Stimulated activated CD4-positive, alpha-beta T cell treated with anti-CD3 and anti-CD28 coated beads, Interleukin-1b, Interleukin-23, amount 100 ng/mL, for 1 hour (primary cell): ENCODE measurements around the gene LDLRAD3.

ENCODE experiments used
- DNase-seq, 2 donors: peaks; one replicate each; pipeline ENCODE4 v3.0.0-alpha.2; 2020; ENCODE audit warnings: low read depth in 2 of 2

LDLRAD3 gene

DNA sequence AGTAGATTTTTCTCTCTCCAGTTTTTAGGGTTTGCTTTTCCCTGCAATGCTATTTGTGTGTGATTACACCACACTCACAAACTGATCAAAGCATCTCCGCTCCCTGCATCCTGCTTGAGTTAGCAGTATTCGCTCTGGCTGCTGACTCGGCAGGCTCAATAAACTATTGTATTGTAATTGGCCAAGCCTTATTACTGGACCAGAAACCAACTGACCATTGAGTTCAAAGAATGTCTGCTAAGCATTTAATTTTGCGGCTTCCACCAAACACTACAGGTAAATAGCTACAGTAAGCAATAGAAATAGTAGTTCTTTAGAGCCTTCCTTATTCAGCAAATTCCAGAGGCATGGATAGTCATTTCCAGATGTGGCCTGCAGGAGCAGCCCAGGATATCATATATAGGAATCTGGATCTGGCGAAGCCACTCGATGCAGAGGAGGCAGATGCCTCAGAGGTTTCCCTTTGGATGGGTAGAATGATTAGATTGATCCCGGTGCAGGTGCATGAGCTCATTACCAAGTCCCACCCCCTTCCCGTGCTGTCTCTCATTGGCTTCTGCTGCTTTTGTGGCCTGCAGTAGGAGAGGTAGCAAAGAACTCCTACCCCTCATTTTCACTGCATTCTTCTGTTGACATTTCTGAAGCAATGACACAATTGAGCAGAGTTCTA is 268.0 kb downstream of the LDLRAD3 start:
- no peak for DNase-seq

DNA sequence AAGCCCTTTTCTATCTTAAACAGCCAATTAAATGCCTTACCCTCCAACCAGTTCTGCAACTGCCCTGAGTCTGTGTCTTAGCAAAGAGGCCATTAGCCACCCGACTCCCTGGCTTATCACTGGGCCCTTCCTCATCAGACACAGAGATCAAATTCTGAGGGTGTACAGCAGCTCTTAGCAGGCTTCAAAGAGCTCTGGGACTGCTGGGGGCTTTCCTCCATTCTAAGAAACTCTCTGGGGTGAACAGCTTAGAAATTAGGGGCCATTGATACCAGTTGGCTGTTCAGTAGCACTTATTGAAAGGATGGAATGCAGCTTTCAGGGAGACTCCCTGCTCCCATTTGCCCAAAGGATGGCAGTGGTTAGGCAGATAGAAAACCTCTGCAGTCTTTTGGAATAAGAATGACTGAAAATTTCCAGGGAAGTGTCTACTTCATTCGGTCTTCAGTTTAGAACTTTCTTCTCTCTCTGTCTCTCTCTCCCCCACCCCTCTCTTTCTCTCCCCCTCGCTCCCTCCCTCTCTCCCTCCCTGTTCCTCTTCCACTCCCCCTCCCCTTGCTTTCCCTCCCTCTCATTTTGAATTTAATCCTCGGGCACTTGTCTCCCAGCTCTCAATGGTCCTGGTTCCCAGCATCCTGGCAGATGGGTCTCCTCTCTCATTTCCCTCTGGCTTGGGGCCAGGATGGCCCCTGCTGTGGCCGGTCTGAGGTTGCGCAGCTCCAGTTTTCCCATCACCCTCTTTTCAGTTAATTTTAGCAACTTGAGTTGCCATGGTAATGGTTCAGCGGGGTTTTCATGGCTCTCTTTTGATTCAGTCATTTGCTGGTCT is 268.9 kb downstream of the LDLRAD3 start:
- DNase-seq: no peak

DNA sequence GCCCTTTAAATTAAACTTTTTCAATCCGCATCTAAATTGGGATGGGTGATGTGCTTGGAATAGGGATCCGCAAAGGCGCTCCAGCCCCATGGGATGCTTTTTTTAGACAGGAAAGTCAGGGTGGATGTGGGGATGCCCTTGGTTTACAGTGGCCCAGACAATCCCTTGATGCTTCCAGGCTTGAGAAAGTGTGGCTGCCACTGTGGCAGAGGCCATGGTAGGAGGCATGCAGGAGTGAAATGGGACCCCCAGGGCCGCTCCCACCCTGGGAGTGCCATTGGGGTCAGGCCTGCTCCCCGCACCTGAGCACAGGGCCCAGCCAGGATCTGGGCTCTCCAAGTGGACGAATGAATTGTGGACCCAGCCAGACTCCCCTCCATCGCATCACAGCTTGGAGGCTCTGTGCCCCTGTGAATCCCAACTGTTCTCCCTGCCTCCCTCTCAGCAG is 269.6 kb downstream of the LDLRAD3 start:
- no peak for DNase-seq

DNA sequence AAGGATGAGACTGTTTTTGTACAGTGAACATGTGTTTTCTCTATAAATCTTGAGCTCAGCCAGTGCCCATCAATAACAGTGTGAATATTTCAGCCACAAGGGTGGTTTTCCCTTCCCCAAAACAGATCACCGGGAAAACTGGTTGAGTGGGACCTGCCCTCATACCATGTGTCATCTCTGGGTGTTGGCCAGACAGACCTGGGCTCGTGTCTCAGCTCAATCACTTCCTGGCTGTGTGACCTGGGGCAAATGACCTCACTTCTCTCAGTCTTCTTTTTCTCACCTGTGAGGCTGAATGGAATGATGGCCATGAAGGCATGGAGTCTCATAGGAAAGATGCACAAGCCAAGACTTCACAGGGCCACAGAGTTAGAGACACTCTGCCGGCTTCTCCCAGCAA is 270.6 kb downstream of the LDLRAD3 start:
- DNase-seq: no peak

DNA sequence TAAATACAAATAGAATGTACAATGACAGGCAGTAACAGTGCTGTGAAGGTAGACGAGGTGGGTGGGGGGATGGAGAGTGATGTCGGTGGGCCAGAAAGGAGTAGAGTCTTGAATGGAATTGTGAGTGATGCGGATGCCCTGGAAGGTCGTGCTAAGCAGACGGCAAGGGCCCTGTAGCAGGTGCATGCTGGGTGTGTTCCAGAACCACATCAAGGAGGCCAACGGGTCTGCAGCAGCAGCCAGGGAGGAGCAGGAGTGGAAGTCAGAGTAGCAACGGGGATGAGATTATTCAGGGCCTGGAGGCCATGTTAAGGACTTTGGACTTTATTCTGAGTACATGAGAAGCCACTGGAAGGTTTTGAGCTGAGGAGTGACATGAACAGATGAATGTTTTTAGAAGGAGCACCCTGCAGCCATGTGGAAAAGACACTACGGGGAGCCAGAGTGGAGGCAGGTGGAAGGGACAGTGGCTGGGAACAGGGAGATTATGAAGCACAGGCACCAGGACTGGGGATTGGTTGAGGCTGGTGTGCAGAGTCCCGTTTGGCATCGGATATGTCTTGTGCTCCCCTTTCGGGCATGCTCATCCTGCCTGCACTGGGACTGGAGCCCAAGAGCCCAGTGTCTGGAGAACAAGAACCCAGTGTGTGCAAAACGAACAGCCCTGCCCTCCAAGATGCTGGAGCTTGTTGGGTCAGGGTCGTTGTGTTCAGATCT is 271.3 kb downstream of the LDLRAD3 start:
- DNase-seq: no peak

DNA sequence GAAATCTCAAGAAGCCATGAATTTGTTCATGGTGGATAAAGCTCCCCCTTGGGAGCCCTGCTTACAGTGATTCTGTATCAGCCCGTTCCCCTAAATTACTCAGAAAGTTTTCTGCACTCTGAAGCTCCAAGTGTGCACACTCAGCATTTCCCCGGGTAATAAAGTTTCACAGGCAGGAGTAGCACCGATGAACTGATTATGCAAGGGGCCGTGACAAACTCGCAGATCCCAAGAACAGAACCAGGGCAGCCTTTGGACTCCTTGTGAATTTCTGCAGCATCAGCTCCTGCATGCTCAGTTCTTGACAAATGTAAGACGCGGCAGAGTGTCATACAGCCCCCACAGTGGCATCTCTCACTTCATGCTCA is 271.8 kb downstream of the LDLRAD3 start:
- no peak for DNase-seq

DNA sequence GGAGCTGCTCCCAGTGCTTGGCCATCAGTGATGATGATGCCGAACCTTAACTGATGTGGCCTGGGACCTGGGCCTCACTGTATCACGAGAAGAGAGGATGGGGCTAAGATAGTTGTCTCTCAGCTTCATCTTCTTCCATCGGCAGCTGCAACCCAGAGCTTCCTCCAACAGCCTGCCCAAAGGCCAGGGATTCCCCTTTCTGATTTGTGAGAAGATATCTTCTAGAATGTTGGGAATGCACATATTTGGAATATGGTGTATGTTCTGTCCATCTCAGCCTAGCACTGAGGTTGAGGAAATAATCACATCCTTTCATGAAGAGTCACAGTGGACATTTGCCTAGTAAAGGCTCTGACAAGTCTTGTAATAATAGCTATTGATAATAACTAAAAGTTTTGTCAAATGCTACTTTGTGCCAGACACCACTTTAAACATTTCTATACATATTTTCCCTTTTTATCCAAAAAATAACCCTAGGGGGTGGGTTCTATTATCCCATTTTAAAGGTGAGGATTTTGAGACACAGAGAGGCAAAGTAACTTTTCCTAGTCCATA is 272.3 kb downstream of the LDLRAD3 start:
- no peak for DNase-seq

DNA sequence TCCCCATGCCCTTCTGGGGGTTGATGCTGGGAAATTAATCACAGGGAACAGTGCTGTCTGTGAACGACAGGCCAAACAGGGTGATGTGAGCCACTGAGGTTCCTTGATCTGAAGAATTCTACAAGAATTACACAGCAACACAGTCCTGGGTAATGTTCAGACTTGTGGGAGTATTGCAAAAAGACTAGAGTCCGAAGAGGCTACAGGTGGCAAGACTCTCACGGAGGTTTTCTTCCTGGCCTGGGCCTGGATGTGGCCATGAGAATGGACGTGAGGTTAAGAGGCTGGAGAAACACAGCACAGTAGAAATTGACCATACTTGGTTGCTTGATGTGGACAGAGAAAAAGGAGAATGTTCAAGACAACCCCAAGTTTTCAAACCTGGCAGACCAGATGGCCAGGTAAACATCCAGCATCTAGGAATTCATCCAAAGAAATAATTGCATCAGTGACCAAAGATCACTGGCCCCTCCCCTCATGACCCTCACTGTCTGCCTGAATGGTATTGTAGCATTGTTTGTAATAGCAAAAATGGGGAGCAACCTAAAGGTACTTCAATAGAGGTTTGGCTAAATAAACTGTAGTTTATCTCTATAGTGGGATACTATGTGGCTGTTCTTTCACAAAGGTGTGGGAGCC is 274.5 kb downstream of the LDLRAD3 start:
- DNase-seq: no peak

DNA sequence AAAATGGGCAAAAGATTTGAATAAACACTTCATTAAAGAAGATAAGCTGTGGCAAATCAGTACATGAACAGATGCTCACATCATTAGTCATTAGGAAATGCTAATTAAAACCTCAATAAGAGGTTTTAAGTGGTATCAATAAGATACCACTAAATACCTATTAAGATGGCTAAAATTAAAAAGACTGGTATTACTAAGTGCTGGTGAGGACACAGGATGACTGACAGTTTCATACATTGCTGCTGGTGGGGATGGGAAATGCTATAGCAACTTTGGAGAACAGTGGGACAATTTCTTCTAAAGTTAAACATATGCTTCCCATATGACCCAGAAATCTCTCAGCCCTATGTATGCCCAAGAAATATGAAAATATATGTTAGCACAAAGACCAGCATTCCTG is 276.1 kb downstream of the LDLRAD3 start:
- DNase-seq: no peak

DNA sequence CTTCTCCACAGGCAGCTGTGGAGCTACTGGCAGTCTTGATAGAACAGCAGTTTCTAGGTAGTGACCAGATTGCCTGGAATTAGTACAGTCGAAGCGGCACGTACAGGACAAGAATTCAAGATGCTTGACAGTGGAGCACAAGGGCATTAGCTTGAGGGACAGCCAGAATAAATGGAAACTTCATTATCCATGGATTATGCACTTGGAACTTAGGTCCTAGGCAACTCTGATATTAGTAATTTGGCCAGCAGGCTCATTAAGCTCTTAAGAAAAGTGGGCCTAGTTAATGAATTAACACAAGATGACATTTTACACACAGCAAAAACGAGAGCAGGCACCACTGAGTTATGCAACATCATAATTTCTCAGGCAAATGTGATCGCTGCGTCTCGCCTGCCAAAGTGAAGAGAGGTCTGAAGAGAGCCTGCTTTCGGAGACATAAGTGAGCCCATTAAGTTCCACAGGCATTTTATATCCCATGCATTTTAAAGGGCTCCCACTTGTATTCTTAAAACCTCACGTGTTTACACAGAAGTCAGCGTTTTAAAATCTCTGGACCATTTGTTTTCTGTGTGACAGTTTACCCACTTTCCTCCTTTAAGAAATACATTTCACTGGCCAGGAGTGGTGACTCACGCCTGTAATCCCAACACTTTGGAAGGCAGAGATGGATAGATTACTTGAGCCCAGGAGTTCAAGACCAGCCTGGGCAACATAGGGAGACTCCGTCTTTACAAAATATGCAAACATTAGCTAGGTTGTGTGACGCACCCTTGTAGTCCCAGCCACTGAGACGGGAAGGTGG is 279.2 kb downstream of the LDLRAD3 start:
- no peak for DNase-seq

DNA sequence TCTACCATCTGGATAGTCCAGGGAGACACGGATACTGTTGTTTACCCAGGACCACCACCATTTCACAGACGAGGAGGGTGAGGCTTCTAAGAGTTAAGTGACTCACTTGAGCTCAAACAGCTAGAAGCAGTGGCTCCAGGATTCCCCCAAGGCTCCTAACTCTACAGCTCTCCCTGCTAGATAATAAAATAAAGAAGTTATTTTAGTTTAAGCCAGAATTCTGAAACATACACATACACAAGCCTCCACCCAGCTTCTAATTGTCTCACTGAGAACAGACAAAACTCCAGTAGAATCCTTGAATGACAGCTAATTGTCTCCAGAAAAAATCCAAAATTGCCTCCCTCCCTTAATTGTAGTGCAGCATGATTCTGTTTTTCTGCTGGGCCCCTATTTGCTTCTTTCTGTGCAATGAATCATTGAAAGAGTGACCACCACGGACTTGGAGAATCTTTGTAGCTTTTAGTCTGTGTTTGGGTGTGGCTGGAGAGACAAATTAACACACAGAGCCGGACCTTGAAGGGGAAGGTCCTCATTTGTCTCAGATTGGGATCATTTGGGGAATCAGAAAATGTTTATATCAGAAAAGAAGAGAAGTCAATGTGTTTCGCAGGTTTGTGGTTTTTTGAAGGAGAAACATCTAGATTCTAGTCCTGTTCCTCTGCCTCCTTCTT is 280.5 kb downstream of the LDLRAD3 start:
- DNase-seq: no peak

DNA sequence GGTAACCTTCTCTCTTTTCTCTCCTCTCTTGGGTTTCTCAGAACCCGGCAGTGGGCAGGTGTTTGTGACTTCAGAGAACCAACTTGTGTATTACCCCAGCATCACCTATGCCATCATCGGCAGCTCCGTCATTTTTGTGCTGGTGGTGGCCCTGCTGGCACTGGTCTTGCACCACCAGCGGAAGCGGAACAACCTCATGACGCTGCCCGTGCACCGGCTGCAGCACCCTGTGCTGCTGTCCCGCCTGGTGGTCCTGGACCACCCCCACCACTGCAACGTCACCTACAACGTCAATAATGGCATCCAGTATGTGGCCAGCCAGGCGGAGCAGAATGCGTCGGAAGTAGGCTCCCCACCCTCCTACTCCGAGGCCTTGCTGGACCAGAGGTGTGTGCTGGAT is 283.2 kb downstream of the LDLRAD3 start:
- DNase-seq: no peak

DNA sequence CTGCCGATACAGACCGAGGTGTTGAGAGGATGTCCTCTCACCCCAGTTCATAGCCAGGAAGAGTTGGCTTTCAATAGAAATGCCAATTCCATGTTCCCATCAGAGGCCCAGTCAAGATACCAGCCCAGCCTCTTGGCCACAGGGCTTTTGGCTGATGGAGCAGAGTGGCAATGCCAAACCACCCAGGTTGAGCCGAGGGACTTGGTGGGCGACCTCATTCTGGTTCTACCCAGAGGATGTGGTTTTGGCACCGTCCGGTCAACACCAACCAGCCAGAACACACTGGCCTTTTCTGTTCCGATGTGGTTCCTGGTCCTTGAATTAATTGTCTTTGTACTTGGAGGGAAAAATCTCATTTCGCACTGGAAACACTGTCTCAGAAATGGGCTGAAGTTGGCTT is 284.8 kb downstream of the LDLRAD3 start:
- DNase-seq: no peak

DNA sequence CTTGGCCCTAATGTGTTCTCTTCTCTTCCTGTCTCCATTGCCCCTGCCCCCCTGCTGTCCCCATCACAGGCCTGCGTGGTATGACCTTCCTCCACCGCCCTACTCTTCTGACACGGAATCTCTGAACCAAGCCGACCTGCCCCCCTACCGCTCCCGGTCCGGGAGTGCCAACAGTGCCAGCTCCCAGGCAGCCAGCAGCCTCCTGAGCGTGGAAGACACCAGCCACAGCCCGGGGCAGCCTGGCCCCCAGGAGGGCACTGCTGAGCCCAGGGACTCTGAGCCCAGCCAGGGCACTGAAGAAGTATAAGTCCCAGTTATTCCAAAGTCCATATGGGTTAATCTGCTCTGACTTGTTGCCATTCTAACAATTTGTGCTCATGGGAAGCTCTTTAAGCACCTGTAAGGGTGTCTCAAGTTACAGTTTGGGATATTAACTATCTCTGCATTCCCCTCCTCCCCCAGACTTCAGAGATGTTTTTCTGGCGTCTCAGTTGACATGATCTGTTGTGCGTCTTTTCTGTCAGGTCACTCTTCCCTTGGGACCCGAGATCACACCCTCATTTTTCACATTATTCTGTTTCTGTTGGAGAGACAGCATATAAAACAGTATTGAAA is 285.3 kb downstream of the LDLRAD3 start:
- DNase-seq: no peak

DNA sequence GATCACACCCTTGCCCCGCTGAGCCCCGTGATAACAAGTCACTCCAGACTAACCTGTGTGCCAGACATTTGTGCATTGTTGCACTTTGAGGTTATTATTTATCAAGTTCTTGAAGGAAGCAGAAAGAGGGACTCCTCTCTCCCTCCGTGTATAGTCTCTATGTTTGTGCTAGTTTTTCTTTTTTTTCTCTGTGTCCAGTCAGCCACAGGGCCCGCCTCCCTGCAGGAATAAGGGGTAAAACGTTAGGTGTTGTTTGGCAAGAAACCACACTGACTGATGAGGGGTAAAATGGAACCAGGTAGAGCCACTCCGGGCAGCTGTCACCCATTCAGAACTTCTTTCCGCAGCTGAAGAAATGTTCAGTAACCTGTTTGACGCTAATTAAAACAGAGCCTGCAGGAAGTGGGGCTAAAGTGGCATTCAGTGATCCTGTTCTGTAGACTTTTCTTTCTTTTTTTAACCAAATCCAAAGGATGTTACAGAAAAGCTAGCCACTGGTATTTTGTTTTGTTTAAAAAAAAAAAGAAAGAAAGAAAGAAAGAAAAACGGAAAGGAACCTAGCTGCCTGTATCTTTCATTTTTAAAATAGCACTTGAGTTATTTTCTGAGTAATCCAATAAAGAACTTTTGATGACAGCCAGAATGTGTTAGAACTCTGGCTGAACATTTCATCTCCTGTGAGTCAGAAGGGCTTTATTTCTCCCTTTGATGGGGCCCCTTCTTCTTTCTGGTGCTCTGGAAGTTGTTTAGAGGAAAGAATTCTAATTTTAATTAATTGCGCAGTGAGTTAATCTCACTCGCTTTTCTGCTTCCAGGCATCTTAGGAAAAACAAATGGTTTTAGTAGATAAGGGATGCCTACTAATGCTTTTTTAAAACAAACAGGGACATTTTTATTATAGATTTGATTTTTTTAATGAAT is 287.2 kb downstream of the LDLRAD3 start:
- DNase-seq: no peak

DNA sequence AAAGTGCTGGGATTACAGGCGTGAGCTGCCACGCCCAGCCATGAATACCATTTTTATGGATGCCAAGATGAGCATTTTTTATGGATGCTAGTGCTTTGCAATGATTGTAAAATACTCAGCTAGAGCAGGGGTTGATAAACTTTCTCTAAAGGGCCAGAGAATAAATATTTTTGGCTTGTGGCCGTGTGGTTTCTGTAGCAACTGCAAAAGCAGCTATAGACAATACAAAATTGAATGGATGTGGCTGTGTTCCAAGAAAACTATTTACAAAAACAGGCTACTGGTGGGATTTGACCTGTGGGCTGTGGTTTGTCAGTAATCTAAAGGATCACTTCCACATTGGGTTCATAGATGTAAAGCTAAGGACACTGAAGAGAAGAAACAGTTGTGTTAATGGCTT is 289.3 kb downstream of the LDLRAD3 start:
- no peak for DNase-seq

DNA sequence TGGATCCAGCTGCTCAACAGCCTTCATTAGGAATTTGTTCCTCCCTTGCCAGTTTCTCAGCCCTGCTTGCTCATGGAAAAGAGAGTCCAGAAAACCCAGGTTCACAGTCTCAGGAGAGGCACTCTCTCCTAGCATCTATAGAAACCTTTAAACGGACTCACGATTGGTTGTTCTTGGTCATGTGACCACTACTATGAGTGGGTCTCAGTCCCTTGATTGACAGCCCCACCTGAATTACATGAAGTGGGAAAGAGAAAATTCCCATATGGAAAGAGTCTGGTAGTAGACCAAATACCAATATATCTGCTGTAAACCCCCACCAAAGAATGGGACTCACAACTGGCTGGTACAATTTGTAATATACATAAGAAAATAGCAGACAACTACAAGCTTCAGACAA is 291.0 kb downstream of the LDLRAD3 start:
- DNase-seq: no peak

DNA sequence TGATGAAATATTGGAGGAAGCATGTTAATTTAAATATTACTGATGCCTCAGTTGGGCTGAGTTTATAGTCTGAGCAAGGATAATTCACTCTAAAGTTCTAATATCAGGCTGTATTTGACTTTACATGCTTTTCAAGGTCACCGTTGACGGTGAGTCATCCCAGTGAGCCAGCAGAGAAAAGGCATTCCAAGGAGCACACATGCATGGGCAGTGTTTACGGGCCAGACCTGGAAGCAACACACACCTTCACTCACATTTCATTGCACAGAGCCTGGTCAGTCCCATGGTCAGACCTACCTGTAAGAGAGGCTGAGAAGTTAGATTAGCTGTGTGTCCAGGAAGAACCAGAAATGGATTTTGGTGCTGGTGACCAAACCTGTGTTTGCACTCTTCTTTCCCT is 291.9 kb downstream of the LDLRAD3 start:
- no peak for DNase-seq

DNA sequence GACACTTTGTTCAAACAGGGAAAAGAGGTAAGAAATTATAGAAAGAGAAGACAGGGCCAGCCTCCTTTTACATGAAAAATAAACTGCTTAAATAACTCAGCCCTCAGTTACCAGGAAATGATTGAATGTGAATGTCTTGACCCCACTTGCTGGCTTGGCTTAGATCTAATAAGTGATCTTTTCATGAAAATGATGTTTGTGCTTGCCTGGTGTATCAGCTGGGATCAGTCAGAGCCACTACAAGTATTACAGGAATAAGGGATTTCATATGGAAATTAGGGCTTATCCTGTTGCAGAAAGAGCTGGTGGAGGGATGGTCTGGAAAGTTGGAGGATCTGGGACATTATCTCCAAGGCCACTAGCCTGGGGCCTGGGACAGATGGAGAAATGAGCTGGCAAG is 293.5 kb downstream of the LDLRAD3 start:
- DNase-seq: no peak
